Peyer's patch (tissue), 4 donors: ENCODE results near the gene LHX3.

ENCODE experiments used
- CTCF ChIP-seq, 6 experiments: fragments of 450-650 bp in 4 of 6; fragments of 200-600 bp in 2 of 6; sonication (generic) in 1 of 6; IDR thresholded peaks; one replicate each; pipeline ENCODE4 v1.5.1; 2017 to 2019; ENCODE audit warnings: antibody characterized with exemption in 6 of 6, mild to moderate bottlenecking in 3 of 6, moderate library complexity in 1 of 6
- POLR2A ChIP-seq, 2 donors: fragments of 450-650 bp; IDR thresholded peaks; one replicate each; pipeline ENCODE4 v1.5.1; 2017; ENCODE audit warnings: antibody characterized with exemption in 2 of 2, mild to moderate bottlenecking in 2 of 2, moderate library complexity in 2 of 2

GRCh38 chr9:136225748-136226679 is 21.1 kb upstream of the LHX3 start:
- TF ChIP-seq CTCF (IDR thresholded peaks at IDR 0.05) (peak; percentile 54 to 77 (median 71)), POLR2A (IDR thresholded peaks at IDR 0.05) (no peak)
